SK-N-SH (cell line): ENCODE results near the gene GPATCH4.

ENCODE experiments used
- NRF1 ChIP-seq: IDR thresholded peaks from 2 replicates; pipeline ENCODE4 v1.6.1; 2012; ENCODE audit warnings: low read depth, mild to moderate bottlenecking, low read length
- RXRA ChIP-seq: IDR thresholded peaks from 2 replicates; pipeline ENCODE4 v1.4.0; 2012; ENCODE audit warnings: low read depth, mild to moderate bottlenecking, borderline replicate concordance
- TF ChIP-seq, protein P1 (sequence below): fragments of 200-600 bp; sonication (generic); IDR thresholded peaks from 2 replicates; pipeline ENCODE4 v1.6.1; 2017; ENCODE audit warnings: antibody characterized with exemption, mild to moderate bottlenecking, moderate library complexity
- TF ChIP-seq, protein P2 (sequence below): IDR thresholded peaks from 2 replicates; pipeline ENCODE4 v1.4.0; 2012; ENCODE audit warnings: low read depth, borderline replicate concordance

DNA sequence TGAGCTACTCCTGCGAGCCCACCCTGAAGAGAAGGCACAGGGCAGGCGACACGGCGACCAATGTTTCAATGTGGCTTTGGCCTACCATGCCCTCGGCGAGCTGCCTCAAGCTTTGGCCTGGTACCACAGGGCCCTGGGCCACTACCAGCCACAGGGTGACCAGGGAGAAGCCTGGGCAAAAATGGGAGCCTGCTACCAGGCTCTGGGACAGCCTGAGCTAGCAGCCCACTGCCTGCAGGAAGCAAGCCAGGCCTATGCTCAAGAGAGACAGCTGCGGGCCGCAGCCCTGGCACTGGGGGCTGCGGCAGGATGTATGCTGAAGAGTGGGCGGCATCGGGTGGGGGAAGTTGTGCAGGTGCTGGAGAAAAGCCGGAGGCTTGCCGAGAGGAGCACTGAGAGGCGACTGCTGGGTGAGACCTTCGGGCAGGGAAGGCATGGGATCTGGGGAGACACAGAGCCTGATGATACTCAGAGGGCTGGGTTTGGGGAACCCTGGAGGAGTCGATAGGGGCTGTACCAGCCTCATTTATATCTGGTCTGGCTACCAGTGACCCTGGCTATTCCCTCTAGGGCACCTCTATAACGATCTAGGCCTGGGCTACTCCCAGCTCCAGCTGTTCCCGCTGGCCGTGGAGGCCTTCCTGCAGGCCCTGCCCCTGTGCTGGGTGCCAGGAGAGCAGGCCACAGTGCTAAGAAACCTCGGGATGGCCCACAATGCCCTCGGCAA is 19.5 kb downstream of the GPATCH4 start:
- TF ChIP-seq, protein P1, sequence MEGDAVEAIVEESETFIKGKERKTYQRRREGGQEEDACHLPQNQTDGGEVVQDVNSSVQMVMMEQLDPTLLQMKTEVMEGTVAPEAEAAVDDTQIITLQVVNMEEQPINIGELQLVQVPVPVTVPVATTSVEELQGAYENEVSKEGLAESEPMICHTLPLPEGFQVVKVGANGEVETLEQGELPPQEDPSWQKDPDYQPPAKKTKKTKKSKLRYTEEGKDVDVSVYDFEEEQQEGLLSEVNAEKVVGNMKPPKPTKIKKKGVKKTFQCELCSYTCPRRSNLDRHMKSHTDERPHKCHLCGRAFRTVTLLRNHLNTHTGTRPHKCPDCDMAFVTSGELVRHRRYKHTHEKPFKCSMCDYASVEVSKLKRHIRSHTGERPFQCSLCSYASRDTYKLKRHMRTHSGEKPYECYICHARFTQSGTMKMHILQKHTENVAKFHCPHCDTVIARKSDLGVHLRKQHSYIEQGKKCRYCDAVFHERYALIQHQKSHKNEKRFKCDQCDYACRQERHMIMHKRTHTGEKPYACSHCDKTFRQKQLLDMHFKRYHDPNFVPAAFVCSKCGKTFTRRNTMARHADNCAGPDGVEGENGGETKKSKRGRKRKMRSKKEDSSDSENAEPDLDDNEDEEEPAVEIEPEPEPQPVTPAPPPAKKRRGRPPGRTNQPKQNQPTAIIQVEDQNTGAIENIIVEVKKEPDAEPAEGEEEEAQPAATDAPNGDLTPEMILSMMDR, result no peak
- no peak for TF ChIP-seq NRF1
- TF ChIP-seq, protein P2, sequence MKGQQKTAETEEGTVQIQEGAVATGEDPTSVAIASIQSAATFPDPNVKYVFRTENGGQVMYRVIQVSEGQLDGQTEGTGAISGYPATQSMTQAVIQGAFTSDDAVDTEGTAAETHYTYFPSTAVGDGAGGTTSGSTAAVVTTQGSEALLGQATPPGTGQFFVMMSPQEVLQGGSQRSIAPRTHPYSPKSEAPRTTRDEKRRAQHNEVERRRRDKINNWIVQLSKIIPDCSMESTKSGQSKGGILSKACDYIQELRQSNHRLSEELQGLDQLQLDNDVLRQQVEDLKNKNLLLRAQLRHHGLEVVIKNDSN, result no peak
- no peak for TF ChIP-seq RXRA
